ENCODE measurements around the gene KLF16.

Gene KLF16

DNA sequence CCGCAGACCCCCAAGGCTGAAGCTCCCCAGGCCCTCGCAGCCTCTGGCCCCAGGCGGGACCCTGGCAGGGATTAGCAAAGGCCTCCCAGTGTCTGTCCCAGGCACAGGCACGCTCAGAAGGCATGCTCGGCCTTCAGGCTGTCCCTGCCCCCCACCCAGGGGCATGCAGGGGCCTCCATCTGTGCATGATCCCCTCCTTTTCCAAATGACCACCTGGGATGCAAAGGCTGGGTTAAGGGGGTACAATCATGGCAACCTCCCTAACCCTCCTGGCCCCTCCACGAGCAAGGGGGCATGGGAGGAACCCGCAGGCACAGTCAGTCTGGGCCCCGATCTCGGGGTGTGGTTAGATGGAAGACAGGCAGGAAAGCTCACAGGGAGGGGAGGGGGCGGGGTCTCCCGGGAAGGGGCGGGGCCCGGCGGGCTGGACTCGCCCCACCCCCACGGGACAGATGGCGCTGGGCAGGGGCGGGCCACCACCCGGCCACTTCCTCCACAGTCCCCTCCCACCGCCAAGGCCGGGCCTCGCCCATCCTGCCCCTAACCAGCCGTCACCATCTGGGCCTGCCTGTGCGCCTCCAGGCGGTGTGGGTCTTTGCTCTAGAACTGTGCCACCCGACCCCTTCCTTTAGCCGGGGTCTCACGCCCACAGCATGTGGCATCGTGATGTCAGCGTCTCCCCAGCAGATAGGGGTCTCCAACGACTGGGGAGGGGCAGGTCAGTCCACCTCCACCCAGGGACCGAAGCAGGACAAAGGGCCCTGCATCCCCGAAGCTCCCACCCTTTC, 8.1 kb downstream of the KLF16 start:
- peak overlapping the region; percentile 95 for H3K4me3 ChIP-seq (ENCODE audit: low read depth, low read length)
- peak; percentile 94 for DNase-seq (ENCODE audit: low read depth)
- TF ChIP-seq, protein P1, sequence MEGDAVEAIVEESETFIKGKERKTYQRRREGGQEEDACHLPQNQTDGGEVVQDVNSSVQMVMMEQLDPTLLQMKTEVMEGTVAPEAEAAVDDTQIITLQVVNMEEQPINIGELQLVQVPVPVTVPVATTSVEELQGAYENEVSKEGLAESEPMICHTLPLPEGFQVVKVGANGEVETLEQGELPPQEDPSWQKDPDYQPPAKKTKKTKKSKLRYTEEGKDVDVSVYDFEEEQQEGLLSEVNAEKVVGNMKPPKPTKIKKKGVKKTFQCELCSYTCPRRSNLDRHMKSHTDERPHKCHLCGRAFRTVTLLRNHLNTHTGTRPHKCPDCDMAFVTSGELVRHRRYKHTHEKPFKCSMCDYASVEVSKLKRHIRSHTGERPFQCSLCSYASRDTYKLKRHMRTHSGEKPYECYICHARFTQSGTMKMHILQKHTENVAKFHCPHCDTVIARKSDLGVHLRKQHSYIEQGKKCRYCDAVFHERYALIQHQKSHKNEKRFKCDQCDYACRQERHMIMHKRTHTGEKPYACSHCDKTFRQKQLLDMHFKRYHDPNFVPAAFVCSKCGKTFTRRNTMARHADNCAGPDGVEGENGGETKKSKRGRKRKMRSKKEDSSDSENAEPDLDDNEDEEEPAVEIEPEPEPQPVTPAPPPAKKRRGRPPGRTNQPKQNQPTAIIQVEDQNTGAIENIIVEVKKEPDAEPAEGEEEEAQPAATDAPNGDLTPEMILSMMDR (IDR thresholded peaks at IDR 0.05; ENCODE audit: insufficient read depth, low read depth, low read length, missing control alignments) = no peak

DNA sequence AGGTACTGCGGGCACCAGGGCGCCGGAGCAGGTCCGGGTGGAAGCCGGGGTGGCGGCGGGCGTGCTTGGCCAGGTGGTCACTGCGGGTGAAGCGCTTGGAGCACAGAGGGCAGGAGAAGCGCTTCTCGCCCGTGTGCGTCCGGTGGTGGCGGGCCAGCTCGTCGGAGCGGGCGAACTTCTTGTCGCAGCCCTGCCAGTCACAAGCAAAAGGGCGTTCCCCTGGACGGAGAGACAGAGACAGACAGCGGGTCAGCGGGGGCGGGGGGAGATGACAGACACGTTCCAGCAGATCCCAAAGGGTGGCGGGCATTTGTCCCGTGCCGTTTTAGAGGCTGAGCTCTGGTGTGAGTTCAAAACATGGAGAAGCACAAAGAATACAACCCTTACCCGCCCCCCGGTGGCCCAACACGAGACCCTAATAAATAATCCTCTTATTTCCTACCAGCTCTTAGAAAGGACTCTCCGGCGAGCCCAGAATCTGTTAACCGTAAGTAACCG, 8.8 kb downstream of the KLF16 start:
- no peak overlapping the region for H3K4me3 ChIP-seq (ENCODE audit: low read depth, low read length)
- TF ChIP-seq, protein P1 (IDR thresholded peaks at IDR 0.05; ENCODE audit: insufficient read depth, low read depth, low read length, missing control alignments) = no peak
- no peak for DNase-seq (ENCODE audit: low read depth)

DNA sequence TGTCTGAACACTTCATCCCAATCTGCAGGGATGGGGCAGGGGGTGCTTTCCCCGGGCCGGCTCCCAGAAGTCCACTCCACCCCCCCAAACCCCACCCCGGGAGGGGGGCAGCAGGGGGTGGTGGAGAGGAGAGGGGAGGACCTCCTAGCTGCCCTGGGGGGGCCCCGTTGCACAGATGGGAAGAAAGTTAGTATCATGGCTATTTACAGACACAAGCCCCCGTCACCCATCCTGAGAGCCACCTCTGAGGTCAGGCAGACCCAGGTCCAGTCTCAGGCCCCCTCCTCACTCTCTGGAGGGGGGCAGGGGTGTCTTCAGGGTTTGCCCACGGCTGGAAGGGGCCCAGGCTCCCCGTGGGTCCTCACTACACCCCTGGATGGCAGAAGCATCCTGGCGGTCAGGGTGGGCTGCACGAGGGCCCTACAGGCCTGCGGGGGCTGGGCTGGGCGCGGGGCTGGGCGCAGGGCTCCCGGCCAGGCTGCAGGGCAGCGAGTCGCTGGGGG, 9.3 kb downstream of the KLF16 start:
- no peak overlapping the region for H3K4me3 ChIP-seq (ENCODE audit: low read depth, low read length)
- no peak for DNase-seq (ENCODE audit: low read depth)
- TF ChIP-seq, protein P1 (IDR thresholded peaks at IDR 0.05; ENCODE audit: insufficient read depth, low read depth, low read length, missing control alignments) = no peak

DNA sequence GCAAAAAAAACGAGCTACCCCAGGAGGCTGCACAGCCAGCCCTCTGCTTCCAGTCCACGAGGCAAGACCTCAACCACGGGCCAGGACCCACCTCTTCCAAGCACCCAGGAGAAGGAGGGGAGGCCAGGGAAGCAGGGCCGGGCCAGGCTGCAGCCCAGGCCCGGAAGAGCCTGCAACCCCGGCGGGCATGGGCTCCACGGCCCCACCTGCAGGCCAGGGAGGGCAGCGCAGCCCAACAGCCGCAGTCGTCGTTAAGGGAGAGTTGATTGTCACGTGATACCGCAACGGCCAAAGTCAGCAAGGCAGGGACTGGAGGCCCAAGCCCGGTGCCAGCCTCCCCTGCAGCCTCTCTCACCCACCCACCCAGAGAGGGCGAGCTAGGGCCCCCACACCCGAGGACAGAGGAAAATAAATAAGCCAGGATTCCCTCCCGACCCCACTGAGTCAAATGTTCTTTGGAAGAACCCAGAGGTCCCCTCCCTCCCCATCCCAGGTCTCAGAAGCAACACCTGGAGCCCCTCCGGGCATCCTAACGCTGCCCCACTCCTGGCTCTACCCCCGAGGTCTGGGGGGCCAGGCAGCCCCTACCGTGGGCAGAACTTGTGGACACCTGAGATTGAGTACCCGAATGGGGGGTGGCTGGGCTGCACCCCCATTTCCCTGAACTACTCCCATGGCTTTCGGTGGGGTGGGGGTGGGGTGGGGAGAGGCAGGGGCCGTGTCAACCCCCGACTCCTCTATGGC, 9.9 kb downstream of the KLF16 start:
- H3K4me3 ChIP-seq (ENCODE audit: low read depth, low read length) = no peak overlapping the region
- peak; percentile 90 for DNase-seq (ENCODE audit: low read depth)
- TF ChIP-seq, protein P1 (IDR thresholded peaks at IDR 0.05; ENCODE audit: insufficient read depth, low read depth, low read length, missing control alignments) = peak; percentile 96

DNA sequence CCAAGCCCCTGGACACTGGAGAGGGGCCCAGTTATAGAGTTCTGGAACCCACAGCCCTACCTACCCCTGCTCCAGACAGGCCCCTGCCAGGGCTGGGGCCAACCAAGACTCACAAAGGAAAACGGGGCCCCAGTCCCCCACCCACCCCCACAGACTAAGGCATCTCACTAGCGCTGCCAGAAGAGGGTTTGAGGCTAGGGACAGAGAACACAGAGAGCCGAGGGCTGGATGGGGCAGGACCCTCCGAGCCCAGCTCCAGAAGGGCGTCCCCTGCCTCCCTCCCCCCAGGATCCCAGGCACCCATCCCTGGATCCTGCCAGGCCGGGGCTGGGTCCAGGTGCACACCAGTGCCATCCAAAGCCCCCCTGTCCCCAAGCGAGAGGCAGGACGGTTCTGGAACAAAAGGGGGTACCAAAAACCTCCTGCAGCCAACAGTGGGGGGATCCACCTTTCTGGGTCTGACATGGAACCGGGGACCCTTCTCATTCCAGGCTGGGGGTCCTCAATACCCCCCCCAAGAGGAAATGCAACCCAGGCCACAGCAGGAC, 10.7 kb downstream of the KLF16 start:
- TF ChIP-seq, protein P1 (IDR thresholded peaks at IDR 0.05; ENCODE audit: insufficient read depth, low read depth, low read length, missing control alignments) = no peak
- no peak overlapping the region for H3K4me3 ChIP-seq (ENCODE audit: low read depth, low read length)
- DNase-seq (ENCODE audit: low read depth) = no peak

DNA sequence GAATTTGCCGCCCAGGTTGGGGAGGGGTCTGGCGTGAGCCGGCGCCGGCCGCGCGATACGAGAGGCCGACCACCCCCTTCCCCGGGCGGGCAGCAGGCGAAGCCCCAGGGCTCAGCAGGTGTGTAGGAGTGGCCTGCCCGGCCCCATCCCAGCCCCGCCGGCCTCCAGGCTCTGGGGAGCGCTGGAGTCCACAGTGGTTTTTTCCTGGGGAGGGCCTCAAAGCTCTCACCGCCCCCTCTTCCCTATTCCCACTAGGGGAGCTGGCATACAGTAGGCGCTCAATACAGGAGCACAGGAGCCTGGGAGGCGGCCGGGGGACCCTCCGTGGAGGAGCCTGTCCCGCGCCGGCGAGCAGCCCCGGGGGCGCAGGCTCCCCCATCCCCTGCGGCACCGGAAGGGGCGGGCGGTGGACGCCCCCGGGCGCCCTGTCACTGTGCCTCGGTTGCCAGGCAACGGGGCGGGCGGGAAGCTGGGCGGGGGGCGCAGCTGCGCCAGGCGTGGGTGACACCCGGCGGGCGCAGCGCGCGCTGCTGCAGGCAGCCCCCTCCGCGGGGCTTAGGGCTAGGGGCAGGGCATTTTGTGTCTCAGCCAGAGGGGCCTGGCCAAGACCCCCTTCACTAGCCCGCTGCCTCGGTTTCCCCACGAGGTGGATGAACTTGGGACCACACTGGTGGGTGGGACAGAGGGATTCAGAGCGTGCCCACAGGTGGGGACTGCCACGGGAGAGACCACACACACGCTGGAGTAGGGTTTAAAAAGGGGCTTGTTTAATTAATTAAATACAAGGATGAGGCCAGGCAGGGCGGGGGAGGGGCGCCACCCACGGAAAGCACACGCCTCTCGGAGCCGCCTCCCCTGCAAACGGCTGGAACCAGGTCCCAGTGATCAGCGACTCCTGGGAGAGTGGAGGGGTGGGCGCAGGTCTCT, 11.5 kb downstream of the KLF16 start:
- H3K4me3 ChIP-seq (ENCODE audit: low read depth, low read length) = no peak overlapping the region

More for the DNA sequence above, 11.5 kb downstream of the KLF16 start:
- TF ChIP-seq, protein P1 (IDR thresholded peaks at IDR 0.05; ENCODE audit: insufficient read depth, low read depth, low read length, missing control alignments) = no peak
- DNase-seq (ENCODE audit: low read depth) = no peak

Measured in GM12865 (cell line).